Measurements from ENCODE around the gene LHPP.

The LHPP gene

GRCh38 chr10:124611738-124612137, 150.1 kb downstream of the LHPP start:
- H3K27ac ChIP-seq, result no peak overlapping the region
- no peak for TF ChIP-seq CTCF (conservative IDR thresholded peaks at IDR 0.05)
- no peak for TF ChIP-seq ZFX (IDR thresholded peaks at IDR 0.05)

GRCh38 chr10:124612611-124613498, 151.2 kb downstream of the LHPP start:
- TF ChIP-seq ZFX (IDR thresholded peaks at IDR 0.05), result no peak
- TF ChIP-seq CTCF (conservative IDR thresholded peaks at IDR 0.05), result no peak
- H3K27ac ChIP-seq, result no peak overlapping the region

GRCh38 chr10:124614003-124614659, 152.5 kb downstream of the LHPP start:
- H3K27ac ChIP-seq, result no peak overlapping the region
- TF ChIP-seq CTCF (conservative IDR thresholded peaks at IDR 0.05), result no peak
- TF ChIP-seq ZFX (IDR thresholded peaks at IDR 0.05), result no peak

GRCh38 chr10:124615259-124615658, 153.6 kb downstream of the LHPP start:
- TF ChIP-seq CTCF (conservative IDR thresholded peaks at IDR 0.05), result no peak
- no peak for TF ChIP-seq ZFX (IDR thresholded peaks at IDR 0.05)
- H3K27ac ChIP-seq, result no peak overlapping the region

GRCh38 chr10:124616040-124616835, 154.6 kb downstream of the LHPP start:
- no peak for TF ChIP-seq ZFX (IDR thresholded peaks at IDR 0.05)
- TF ChIP-seq CTCF (conservative IDR thresholded peaks at IDR 0.05), result no peak
- H3K27ac ChIP-seq, result no peak overlapping the region

GRCh38 chr10:124616836-124617130, 155.2 kb downstream of the LHPP start:
- H3K27ac ChIP-seq, result no peak overlapping the region
- TF ChIP-seq CTCF (conservative IDR thresholded peaks at IDR 0.05) (no peak), ZFX (IDR thresholded peaks at IDR 0.05) (no peak)
